HCEC 1CT (cell line): ENCODE measurements around the gene DNAJC8.

Experiments used
- DNase-seq: peaks from one replicate; pipeline ENCODE4 v3.0.0-alpha.2; 2017

Gene DNAJC8, protein sequence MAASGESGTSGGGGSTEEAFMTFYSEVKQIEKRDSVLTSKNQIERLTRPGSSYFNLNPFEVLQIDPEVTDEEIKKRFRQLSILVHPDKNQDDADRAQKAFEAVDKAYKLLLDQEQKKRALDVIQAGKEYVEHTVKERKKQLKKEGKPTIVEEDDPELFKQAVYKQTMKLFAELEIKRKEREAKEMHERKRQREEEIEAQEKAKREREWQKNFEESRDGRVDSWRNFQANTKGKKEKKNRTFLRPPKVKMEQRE

DNA sequence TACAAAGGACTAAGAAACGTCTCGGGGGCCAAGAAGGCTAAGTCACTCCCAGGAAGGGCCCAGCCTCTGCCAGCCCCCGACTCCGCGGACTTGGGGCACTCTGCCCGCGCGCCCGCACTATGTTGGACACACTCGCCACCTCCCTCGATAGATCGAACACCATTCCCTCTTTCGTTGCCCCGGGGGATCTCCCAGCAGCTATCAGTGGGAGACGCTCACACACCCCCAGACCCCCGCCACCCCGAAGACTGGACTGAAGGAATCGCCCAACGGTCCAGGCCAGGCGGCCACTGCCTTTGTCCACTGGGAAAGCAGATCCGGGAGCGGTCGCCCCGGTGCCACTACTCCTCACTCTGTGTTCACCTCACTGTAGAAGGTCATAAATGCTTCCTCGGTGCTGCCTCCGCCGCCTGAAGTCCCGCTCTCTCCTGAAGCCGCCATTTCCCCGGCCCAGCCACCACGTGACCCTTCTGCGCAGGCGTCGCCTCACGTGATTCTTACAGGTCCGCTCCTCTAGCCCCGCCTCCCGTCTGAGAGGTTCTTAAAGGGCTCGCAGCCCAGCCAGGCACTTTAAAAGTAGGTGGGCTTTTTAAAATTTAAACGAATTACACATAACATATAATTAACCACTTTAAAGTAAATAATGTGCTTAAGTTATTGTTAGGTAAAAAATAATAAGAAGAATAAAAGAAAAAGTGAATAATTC, at the start of gene DNAJC8:
Gene DNAJC8, minus strand, starts transcription at position 472 of the 706 bp plus-strand sequence. Its CDS starts 31 bp downstream, at position 441.
- DNase-seq, result peak; percentile 93

DNA sequence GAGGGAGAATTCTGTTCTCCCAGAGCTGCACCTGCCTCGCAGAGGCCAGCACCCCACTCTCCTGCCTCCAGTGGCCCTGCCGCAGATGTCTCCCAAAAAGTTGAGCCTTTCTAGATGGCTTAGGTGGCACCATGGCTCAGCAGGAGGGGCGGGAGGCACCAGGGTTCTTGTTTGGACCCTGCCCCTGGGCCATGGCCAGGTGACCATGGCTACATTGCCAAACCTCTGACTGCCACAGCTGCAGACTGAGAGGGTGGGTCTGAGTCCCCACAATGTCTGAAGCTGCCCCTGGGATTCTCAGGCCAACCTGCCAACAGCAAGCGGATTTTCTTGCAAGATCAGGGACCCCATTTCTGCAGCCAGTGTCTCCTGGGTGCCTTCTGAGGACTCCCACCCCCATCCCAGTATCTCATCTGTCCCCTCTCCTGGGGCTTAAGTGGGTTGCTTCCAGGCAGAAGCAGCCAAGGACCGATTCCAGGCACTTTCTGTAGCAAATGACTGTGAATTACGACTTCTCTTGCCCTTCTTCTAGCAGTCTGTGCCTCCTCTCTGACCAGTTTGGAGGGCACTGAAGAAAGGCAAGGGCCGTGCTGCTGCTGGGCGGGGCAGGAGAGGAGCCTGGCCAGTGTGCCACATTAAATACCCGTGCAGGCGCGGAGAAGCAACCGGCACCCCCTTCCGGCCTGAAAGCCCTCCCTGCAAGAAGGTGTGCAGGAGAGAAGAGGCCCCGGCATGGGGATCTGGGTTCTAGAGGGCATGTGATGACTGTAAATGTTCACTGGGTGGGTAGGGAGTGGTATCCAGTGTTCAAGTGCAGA, 49.0 kb upstream of the DNAJC8 start:
- DNase-seq, result no peak

DNA sequence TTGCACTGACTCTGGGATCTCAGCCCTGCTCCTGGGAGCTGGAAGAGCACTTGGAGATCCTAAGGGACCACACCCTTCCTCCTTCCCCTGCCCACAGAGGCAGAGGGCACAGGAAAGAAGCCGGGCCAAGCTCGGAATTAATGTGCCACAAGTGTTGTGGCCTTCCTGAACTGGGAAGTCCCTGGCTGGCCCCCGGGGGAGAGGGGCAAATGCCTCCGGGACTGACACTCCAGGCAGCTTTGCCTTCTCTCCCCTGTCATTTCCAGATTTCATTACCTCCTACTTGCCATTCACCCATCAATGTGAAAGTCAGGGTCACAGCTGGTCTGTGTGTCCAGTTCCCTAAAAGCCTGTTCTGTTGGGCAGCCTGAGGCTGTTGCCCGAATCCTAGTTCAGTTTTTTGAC, 48.1 kb upstream of the DNAJC8 start:
- no peak for DNase-seq

DNA sequence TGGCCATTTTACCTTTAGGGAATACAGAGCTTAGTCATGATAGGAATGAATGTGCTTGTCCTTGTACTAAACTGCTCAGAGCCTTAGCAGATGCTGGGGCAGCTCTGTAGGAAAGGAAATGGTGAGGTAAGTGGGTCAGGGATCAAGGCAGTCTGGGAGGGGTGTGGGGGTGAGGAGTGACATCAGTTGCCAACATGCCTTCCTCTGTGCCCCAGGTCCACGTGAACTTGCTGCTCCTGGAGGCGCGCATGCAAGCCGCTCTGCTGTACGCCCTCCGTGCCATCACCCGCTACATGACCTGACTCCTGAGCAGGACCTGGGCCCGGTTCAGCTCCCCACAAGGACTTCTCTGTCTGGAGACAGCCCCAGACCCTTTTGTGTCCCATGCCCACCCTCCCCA, 47.7 kb upstream of the DNAJC8 start:
- DNase-seq, result no peak

DNA sequence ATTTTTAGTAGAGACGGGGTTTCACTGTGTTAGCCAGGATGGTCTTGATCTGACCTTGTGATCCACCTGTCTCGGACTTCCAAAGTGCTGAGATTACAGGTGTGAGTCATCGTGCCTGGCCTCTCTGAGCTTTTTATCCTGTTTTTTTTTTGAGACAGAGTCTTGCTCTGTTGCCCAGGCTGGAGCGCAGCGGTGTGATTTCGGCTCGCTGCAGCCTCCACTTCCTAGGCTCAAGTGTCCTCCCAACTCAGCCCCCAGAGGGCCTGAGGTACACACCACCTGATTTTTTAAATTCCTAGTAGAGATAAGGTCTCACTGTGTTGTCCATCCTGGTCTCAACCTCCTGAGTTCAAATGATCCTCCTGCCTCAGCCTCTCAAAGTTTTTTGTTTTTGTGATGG, 46.9 kb upstream of the DNAJC8 start:
- DNase-seq, result no peak

DNA sequence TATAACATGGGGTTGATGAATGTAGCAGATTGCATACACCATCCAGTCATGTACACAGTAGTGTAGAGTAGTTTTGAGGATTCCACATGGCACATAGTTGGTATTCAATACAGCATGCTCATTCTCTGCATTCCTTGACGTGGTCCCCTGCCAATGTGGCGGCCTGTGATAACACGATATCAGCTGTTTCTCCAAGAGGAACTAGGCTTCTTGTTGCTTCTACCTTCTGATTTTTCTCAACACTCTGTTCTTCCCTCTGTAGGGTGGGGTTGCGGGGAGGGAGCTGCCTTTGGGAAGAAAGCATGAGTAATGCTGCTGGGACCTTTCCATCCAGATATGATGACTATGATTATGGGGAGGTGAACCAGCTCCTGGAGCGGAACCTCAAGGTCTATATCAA, 45.9 kb upstream of the DNAJC8 start:
- DNase-seq, result no peak

DNA sequence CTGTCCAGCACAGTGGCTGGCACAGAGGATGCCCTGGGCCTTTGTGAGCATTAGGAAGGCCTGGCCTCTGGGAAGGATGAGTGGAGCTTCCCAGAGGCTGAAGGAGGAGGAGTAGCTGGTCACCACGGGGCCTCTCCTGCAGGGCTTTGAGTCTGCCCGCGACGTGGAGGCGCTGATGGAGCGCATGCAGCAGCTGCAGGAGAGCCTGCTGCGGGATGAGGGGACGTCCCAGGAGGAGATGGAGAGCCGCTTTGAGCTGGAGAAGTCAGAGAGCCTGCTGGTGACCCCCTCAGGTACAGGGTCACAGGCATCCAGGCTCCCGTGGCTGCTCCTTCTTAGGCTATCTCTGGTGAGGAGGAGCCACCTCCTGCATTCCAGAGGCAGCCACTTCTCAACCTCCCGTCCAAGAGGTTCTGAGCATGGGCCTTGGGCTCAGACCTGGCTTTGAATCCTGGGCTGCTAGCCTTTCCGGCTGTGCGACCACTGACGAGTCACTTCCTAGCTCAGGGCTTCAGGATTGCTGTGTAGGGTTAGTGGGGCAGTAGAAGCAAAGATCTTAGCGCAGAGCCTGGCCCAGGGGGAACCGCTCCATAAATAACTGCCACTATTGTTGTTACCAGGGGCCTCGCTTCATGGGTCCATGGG, 40.5 kb upstream of the DNAJC8 start:
- no peak for DNase-seq

DNA sequence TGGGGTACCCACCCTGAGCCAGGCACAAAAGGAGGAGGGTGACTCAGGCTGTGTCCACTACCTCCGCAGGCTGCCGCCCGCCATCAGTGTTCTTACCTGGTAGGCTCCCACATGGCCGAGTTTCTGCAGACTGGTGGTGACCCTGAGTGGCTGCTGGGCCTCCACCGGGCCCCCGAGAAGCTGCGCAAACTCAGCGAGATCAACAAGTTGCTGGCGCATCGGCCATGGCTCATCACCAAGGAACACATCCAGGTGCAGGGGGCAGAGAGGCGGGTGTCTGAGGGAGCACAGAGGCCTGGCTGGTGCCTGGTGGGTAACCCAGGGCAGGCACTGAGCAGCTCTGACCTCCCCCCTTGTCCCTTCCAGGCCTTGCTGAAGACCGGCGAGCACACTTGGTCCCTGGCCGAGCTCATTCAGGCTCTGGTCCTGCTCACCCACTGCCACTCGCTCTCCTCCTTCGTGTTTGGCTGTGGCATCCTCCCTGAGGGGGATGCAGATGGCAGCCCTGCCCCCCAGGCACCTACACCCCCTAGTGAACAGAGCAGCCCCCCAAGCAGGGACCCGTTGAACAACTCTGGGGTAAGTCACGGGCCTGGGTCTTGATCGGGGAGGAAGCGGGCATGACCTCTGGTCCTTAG, 39.5 kb upstream of the DNAJC8 start:
- no peak for DNase-seq

DNA sequence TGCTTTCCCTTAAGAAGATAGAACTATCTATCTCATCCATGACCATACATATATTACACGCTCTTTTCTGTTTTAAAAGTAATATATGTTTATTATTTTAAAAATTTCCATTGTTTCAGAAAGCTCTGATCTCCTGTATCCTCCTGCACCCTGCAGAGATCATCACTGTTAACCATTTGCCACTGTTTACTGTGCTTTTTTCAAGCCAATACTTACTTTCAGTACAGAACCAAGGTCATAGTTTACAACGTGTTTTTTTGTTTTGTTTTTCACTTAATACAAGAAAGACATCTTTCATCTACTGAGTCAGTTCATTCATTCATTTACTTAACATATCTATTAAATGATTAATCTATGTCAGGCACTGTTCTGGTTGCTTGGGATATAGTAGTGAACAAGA, 36.7 kb upstream of the DNAJC8 start:
- DNase-seq, result no peak

DNA sequence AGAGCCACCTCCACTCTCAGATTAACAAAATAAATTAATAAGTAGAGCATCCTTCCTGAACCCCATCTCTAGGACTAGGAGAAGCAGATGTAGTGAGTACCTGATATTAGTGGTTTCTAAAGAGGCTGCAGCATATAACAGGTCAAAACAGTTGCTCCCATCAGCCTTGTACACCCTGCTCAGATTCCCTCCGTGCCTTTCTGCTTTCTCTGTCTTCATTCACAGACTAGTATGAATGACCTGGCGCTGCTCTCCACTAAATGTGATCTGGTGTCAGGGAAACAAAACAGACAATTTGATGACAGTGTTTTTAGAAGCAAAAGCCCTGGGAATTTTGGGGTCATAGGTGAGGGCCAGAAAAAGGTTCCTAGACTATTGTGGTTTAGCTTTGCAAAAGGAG, 34.8 kb upstream of the DNAJC8 start:
- DNase-seq, result no peak

DNA sequence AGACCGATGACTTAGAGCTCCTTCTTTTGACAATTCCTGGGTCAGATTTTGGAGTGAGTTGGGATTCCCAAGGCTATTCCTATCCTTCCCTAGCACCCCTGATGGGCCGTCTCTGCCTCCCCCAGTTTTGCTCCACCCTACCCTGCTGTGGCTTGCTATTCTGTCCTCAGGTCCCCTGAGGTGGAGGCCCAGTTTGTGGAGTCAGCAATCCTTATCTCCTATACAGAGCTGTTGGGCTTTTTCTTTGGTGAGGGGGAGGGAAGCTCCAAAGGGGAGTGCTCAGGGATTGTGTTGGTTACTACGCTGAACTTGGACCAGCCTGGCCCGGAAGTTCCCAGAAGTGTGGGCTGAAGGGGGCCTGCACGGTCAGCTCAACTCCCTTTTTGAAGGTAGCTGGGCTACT, 34.1 kb upstream of the DNAJC8 start:
- no peak for DNase-seq

DNA sequence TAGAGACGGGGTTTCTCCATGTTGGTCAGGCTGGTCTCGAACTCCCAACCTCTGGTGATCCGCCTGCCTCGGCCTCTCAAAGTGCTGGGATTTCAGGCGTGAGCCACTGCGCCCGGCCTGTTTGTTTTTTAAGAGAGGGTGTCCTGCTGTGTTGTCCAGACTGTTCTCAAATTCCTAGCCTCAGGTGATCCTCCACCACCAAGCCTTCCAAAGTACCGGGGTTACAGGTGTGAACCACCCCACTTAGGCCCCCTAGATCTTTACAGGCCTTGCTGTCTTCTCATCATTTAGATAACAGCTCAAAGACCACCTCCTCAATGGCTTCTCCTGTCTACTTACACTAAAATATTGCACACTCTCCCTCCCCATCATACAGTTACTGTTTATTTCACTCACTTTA, 32.7 kb upstream of the DNAJC8 start:
- DNase-seq, result no peak

DNA sequence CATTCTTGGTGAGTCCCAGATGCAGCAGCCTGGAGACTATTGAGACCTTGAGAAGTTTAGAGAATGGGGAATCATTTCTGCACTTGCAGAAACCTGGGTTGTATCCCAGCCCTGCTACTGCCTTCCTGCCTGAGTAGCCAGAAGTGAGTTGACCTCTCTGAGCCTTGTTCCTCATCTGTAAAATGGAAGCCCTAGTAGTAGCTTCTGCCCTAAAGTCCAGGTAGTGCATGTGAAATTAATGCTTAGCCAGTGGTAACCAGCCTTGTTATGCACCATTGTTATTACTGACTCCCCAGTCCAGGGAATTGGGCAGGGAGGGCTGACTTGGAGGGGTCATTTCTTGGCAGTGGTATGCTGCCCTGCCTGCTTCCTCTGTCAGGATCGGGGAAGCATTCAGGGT, 32.1 kb upstream of the DNAJC8 start:
- no peak for DNase-seq

DNA sequence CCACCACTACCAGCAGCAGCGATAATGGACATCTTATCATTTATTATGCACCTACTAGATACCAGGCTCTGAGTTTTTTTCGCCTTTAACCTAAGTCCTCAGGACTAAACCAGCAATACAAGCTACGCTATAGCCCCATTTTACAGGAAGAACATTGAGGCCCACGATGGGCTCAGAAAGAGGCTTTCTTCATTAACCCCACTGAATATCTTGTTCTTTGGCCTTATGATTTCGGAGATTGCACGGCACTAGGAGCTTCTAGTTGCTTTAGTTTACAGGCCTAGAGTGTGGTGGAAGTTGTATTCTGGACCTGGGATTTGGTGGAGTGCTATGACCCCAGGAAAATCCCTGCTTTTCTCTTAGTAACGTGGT, 28.0 kb upstream of the DNAJC8 start:
- no peak for DNase-seq

DNA sequence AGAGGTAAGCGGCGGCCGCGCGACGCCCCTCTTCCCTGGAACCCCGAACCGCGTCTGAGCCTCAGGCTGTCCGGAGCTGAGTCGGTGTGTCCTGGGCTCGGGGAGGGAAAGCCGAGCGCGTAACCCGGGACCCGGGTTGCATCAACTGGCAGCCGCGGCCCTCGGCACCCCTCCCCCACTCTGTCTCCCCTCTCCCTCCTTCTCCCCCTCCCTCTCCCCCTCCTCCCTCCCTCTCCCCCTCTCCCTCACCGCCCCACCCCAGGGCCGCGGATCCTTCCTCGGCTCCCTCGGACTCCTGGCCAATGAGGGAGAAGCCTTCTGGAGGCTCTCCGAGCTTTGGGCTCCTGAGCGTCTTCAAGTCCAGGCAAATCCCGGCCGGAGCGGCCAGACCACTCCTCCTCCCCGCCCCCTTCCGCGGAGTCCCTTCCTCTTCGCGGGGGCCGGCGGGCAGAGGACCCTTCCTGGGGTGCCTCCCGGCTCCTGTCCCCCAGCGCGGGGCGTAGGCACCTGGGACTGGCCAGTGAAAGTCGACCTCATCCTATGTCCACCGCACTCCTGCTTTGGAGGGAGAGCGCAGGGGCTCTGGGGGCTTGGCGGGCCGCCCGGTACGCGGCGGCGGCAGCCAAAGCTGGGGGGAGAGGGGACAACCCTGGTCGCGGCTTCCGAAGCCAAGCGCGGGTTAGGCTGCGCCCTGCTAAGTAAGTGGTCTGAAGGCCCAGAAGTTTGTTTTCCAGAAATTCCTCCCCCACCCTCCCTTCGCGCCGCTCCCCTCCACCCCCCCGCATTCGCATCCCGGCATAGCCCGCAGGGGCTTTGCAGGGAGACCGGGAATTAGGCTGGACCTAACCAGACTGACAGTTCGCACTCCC, 27.3 kb upstream of the DNAJC8 start:
- DNase-seq, result peak; percentile 71

DNA sequence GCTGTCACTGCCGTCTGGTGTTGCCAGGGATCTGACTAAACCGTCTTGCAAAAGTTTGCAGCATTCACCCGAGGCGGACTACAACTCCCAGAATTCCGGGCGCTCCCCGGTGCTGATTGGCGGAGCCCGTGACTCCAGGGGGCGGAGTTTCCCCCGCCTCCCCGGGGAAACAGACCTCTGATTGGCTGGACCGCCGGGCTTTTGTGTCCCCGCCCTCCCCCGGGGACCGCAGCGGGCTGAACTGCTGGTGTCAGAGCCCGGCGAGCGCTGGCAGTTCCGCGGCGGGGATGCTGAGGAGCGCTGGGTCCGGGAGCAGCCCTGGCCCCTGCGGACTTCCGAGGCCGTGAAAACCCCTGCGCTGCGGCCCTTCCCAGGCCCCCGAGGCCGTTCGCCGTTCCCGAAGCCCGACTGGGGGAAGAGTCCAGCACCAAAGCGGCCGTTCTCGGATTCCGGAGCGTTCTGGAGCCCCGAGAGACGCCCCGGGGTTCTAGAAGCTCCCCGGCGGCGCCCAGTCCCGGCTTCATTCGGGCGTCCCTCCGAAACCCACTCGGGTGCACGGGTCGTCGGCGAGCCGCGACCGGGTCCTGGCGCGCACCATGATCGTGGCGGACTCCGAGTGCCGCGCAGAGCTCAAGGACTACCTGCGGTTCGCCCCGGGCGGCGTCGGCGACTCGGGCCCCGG, 26.6 kb upstream of the DNAJC8 start, which contains the start of gene SESN2:
Gene SESN2, plus strand, starts transcription at position 267 of the 682 bp plus-strand sequence. Its CDS starts 330 bp downstream, at position 597.
- peak; percentile 99 for DNase-seq

DNA sequence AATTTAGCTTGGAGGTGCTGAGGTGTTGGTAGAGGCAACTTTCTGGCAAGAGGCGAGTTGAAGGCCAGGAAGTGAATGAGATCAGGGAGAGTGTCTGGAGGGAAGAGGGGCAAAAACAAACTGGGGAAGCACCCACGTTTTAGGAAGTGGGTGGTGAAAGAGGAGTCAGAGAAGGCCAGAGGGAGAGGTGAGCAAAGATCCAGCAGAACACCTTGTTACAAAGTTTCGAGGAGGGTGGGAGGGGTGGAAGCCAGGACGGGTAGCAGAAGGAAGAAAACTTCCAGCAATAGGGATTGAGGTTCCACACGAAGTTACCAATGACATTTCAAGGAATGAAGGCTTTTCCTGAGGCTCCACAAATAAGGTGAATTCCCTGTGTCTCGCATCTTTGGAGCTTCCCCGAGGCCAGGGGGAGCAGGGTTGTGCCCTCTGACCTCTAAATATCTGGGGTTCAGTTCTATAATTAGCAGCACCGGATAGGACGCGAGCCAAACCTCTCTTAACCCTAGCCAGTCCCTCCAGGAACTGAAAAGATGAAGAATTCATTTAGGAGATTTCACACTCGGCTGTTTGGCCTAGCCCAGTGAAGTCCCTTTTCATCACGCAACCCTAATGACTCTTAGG, 25.9 kb upstream of the DNAJC8 start:
- no peak for DNase-seq

DNA sequence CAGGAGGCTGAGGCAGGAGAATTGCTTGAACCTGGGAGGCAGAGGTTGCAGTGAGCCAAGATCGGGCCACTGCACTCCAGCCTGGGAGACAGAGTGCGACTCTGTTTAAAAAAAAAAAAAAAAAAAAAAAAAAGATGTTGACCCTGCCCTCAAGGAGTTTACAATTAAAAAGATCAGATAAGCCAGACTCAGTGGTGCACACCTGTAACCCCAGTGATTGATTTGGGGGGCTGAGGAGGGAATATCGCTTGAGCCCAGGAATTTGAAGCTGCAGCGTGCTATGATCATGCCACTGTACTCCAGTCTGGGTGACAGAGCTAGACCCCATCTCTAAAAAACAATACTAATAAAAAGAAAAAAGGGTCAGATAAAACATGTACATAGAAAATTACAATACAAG, 24.9 kb upstream of the DNAJC8 start:
- no peak for DNase-seq

DNA sequence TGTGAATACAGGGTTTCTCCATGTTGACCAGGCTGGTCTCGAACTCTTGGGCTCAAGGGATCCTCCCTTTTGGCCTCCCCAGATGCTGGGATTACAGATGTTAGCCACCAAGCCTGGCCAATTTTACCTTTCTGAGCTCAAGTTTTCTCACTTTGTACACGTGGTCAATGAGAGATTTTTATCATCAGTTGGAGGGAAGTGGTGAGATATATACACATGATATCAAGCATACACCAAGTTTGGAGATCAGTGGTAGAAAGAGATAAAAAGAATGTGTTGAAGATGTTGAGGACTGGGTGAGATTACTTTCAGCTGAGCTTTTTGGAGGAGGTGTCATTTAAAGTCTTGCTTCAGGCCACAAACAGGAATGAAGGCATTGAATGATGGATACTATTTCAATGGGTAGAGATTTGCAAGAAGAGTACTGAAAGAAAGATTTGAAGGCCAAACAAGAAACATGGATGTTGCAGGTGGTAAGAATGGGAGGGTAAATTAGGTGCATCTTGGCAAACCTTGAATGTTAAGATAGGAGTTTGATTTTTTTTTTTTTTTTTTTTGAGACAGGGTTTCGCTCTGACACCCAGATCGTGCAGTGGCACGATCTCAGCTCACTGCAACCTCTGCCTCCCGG, 23.5 kb upstream of the DNAJC8 start:
- no peak for DNase-seq

DNA sequence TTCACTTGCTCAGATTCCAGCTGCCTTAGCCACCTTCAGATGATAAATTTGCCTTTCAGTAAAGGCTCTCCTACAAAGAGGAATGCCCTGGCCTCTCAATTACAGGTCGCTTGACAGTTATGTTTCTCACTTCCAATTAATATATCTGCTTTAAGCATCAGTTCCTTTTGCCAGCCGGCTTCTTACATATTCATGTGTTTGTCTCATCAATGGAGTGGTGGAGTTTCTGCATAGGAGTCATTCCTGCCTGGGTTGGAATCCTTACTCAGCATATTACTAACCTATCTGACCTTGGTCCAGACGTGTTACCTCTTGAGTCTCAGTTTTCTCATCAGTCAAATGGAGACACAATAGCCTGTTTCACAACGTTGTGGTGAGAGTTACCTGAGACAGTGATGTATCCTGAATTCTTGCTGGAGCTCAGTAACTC, 17.1 kb upstream of the DNAJC8 start:
- no peak for DNase-seq
